HG03558 (cell line): ENCODE data around the gene DHRS3.

Experiments
- ATAC-seq: cut with Tn5 transposase; IDR thresholded peaks from one replicate; pipeline ENCODE4 v1.9.1; 2021; ENCODE audit warnings: moderate number of reproducible peaks; ENCODE audit not compliant: unreplicated experiment; ENCODE audit errors: extremely low read depth

Gene DHRS3

GRCh38 chr1:12618661-12618964 lies 603 bp upstream of the DHRS3 start:
- ATAC-seq, result no peak

- no peak for ATAC-seq
Observed at GRCh38 chr1:12617511-12617900, 504 bp downstream of the DHRS3 start.

- ATAC-seq, result no peak
Observed at GRCh38 chr1:12616709-12617373, 1.2 kb downstream of the DHRS3 start.

DNA sequence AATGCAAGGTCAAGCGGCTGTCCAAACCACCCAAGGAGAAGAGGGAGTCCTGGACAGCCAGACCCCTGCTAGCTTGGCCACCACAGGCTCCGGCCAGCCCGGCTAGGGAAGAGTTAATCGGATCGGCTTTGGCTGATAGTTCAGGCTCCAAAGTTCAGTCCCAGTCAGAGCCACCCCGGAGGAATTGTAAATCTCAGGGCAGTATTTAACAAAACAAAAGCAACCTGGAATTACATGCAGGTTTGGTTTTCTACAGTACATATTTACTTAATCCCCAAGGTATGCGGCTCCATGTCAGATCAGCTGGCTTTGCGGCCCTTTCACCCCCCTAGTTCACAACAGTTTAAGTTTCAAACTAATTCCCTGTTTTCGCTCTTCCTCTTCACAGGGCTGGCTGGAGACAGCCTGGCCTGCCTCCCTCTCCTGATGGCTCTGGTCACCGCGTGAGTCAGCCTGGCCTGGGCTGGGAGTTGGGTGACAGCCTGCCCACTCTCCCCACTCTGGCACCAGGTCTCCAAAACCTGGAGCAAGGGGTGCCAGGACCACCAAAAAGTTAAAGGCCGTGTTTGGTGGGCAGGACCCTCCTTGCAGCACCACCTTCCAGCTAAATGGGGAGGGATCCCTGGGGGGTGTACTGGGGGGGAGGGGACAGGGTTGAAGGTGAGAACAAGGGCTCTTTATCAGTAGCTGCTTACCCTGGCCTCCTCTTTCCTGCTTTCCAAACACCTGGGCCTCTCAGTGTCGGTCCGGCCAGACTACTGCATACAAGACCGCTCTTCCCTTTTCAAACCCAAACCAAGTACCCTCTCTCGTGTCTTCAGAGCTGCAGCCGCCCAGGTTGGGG lies 1.9 kb downstream of the DHRS3 start:
- ATAC-seq, result no peak

- ATAC-seq, result no peak
Observed at GRCh38 chr1:12615159-12615864, 2.7 kb downstream of the DHRS3 start.

DNA sequence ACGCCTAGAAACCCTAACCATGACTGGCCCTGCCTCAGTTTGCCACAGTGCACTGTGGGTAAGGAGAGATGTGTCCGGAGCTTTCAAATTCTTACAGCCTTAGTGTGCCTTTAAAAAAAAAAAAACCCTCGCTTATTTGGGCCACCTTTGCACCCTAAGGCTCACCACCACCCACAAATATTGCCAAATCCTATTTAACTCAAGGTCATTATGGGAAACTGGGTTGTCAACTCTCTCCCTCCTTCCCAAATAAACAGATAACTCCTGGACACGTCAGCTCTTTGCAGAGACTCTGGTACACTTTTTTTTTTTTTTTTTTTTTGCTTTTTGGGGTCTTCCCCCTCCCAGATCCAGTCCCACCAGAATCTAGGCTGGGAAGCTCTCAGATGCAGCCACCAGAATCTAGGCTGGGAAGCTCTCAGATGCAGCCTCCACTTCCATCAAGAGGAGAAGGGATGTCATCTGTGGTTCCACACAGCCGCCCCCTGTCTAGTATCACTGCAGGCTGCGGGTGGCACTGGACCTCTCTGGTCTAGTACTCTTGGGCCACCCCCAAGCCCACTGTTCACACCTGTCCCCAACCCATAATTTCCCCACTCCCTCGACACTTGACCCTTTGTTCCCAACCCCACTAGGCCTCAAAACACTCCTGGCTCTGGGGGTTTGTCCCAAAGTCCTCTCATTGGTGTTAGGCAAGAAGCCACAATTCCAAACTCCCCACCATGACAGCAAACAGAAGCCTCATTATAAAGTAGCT lies 3.4 kb downstream of the DHRS3 start:
- no peak for ATAC-seq

GRCh38 chr1:12613180-12613579 lies 4.8 kb downstream of the DHRS3 start:
- no peak for ATAC-seq

DNA sequence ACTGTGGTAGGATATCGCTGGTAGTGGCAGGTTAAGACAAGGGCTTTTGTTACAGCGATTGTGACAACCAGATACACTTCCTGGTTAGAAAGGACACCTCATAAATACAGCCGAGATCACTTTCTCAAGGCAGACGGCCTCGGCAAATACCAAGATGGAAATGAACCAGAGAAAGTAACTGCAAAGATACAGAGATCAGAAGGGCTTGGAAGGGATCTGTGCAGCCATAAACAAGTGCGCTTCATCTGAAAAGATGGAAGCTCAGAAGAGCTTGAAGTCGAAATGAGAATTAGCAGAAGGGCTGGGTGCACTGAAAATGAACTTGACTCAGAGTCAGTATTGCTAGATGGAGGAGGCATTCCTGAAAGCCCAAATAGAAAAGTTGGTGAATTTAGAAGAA lies 7.1 kb downstream of the DHRS3 start:
- no peak for ATAC-seq

- no peak for ATAC-seq
Observed at GRCh38 chr1:12610305-12610935, 7.6 kb downstream of the DHRS3 start.

DNA sequence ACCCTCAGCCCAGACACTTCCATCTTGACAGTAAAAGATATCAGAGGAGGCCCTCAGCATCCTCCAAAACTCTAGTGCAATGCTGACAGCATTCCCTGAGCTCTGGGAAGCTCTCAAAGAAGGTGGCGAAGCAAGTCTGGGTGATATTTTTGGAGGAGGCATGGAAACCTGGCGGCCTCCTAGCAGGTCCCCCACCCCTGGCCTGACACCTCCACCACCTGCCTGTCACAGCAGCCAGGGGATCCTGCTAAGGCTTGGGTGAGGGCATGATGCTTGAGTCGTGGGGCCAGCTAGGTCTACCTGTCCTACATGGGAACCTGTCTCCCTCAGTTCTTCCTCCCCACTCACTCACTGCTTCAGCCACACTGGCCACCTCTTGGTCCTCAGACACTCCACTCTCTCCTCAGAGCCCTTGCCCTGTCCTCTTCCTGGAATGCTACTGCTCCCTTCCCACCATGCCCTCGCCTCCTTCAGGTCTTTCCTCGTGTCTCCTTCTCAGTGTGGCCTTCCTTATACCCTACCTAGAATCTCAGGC lies 8.5 kb downstream of the DHRS3 start:
- no peak for ATAC-seq

GRCh38 chr1:12608311-12608957 lies 9.6 kb downstream of the DHRS3 start:
- ATAC-seq, result no peak

- no peak for ATAC-seq
Observed at GRCh38 chr1:12607263-12607662, 10.7 kb downstream of the DHRS3 start.

DNA sequence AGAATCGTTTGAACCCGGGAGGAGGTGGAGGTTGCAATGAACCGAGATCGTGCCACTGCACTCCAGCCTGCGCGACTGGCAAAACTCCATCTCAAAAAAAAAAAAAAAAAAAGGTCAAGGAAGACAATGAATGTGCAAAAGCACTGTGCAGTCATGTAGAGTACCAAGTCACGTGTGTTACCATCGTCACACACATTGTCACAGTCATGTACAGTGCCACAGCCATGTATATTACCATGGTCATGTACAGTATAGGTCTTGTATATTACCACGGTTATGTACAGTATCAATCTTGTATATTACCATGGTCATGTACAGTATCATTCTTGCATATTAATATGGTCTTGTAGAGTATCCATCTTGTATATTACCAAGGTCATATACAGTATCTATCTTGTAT lies 13.0 kb downstream of the DHRS3 start:
- ATAC-seq, result no peak

GRCh38 chr1:12604114-12604874 lies 13.7 kb downstream of the DHRS3 start:
- ATAC-seq, result no peak

DNA sequence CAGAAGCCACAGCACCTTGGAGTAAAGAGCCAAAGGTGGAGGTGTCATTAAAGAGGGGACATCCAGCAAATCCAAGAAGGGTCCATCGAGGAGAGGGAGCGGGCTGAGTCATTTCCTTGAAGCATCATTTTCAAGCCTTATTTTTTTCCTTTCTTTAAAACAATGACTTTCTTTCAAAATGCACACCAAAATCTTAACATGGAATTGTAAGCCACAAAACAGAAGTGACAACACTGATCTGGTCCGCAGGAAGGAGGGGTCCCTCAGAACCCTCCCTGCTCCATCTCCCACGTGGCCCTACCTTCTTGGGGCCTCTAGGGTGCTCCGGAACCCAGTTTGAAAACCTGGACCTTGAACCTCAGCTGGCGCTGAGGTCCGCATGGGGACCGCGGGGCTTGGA lies 14.8 kb downstream of the DHRS3 start:
- ATAC-seq, result no peak

DNA sequence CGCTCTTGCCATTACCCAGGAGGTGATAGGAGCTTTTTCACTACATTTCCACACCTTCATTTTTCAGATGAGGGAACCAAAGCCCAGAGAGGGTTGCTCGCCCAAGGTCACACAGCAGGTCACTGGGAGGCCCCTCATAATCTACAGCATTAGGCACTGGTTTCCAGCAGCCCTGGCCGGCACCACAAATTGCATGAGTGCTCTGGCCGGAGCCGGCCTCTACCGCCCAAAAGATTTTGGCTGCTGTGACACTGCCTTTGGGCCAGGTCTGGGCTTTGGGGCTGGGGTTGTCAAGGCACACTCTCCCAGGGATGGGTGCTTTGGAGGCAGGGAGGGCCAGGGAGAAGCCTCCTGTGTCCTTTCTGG lies 15.4 kb downstream of the DHRS3 start:
- no peak for ATAC-seq

GRCh38 chr1:12601700-12602658 lies 16.0 kb downstream of the DHRS3 start:
- no peak for ATAC-seq
